ENCODE data around the gene CTSO. TPM values are rescaled to one million over a fixed set of nuclear protein-coding genes. Genes with fewer than 3 reads are reported as not detected.

CTSO gene, protein sequence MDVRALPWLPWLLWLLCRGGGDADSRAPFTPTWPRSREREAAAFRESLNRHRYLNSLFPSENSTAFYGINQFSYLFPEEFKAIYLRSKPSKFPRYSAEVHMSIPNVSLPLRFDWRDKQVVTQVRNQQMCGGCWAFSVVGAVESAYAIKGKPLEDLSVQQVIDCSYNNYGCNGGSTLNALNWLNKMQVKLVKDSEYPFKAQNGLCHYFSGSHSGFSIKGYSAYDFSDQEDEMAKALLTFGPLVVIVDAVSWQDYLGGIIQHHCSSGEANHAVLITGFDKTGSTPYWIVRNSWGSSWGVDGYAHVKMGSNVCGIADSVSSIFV
- 1.9 TPM for polyA plus RNA-seq (2013, experiment 1 of 2)
- polyA plus RNA-seq (2013, experiment 2 of 2), result 2.6 TPM

DNA sequence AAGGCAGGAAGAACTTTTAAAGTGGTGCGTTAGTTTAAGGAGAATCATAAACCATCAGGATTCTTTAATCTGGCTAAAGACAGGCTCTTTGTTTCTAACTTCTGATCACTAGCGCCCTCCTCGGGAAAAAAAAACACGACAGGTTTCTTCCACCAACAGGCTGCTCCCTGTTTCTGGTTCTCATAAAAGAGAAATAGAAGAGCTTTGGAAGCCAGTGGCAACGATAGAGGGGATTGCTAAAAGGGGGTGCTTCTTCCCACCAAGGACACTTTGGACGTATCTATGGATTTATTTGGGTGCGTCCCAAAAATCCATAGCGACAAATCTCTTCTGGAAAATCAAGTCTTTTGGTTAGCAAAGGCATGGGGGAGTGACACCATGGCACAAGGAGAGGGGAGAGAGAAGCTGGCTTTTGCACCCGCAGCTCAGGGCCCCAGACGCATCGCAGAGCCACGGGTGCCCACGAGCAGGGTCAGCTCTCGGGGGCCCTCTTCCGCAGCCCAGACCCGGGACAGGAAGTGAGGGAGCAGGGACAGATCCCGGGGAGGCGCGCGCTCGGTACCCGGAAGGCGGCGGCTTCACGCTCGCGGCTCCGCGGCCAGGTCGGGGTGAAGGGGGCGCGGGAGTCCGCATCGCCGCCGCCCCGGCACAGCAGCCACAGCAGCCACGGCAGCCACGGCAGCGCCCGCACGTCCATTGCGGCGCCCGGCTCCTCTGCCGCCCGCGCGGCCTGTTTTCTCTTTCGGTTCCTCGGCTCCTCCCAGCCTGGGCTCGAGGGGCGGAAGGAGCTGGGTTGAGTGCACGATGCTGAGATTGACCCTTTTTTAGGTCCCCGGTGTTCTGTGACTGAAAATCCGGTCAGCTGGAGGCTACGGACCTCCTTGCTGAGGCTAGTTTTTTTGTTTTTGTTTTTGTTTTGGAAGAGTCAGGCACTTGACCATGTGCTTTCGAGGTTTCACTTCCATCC, at the start of gene CTSO:
CTSO (minus strand) TSS at position 716 of the 967 bp plus-strand sequence; CDS start at position 697, 19 bp downstream.
- H3K36me3 ChIP-seq (ENCODE audit: insufficient read depth, low read length), result no peaks in the 10 kb centered on the region
- 5% methylated on average over 58 of the region's 58 CpGs for WGBS
- peak within 1 kb of the TSS; percentile 72 for H3K4me3 ChIP-seq (ENCODE audit: low read length)

GRCh38 chr4:156000491-156000890, 46.8 kb upstream of the CTSO start:
- no peaks in the 10 kb centered on the region for H3K9me3 ChIP-seq (ENCODE audit: insufficient read depth, low read depth, low read length)
- H3K27me3 ChIP-seq (ENCODE audit: insufficient read depth, low read length), result peaks cover 84% of the 10 kb centered on the region
- no peaks in the 10 kb centered on the region for H3K36me3 ChIP-seq (ENCODE audit: insufficient read depth, low read length)
- no peak overlapping the region for H3K4me3 ChIP-seq (ENCODE audit: low read length)
- no peak overlapping the region for H3K9ac ChIP-seq (ENCODE audit: low read depth, low read length)
- H3K4me1 ChIP-seq (ENCODE audit: insufficient read depth, low read length), result no peaks in the 10 kb centered on the region
- WGBS, result 100% methylated on average over 1 of the region's 3 CpGs
- H3K27ac ChIP-seq (ENCODE audit: low read depth, low read length), result no peak overlapping the region

More for the DNA sequence above, at the start of gene CTSO:
- H3K27ac ChIP-seq (ENCODE audit: low read depth, low read length), result peak within 1 kb of the TSS; percentile 50
- H3K9ac ChIP-seq (ENCODE audit: low read depth, low read length), result peak within 1 kb of the TSS; percentile 88
- no peaks in the 10 kb centered on the region for H3K9me3 ChIP-seq (ENCODE audit: insufficient read depth, low read depth, low read length)
- H3K27me3 ChIP-seq (ENCODE audit: insufficient read depth, low read length), result no peaks in the 10 kb centered on the region
- H3K4me1 ChIP-seq (ENCODE audit: insufficient read depth, low read length), result no peaks in the 10 kb centered on the region

DNA sequence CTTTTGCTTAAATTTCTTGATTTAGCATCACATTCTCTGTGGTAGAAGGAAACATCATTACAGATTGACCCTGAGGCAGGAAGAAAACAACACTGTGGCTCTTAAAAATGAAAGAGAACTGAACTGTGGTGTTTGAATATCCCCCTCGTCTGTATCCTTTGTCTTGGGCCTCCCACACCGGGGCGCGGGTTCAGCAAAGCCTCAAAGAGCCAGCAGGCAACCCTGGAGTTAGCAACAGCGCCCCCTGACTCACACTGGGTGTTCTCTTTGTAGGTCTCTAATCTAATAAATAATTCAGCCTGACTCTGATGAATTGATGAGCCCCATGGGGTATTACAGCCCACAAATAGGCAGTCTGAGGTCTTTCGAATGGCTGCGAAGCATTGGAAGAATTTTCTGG, 46.1 kb upstream of the CTSO start:
- H3K27ac ChIP-seq (ENCODE audit: low read depth, low read length), result no peak overlapping the region
- H3K4me3 ChIP-seq (ENCODE audit: low read length), result no peak overlapping the region
- H3K9me3 ChIP-seq (ENCODE audit: insufficient read depth, low read depth, low read length), result no peaks in the 10 kb centered on the region
- no peaks in the 10 kb centered on the region for H3K36me3 ChIP-seq (ENCODE audit: insufficient read depth, low read length)
- WGBS, result 32% methylated on average over 7 of the region's 7 CpGs
- H3K4me1 ChIP-seq (ENCODE audit: insufficient read depth, low read length), result no peaks in the 10 kb centered on the region
- H3K9ac ChIP-seq (ENCODE audit: low read depth, low read length), result no peak overlapping the region
- H3K27me3 ChIP-seq (ENCODE audit: insufficient read depth, low read length), result peaks cover 92% of the 10 kb centered on the region

GRCh38 chr4:155995069-155995468, 41.4 kb upstream of the CTSO start:
- H3K36me3 ChIP-seq (ENCODE audit: insufficient read depth, low read length), result no peaks in the 10 kb centered on the region
- H3K4me3 ChIP-seq (ENCODE audit: low read length), result no peak overlapping the region
- H3K9ac ChIP-seq (ENCODE audit: low read depth, low read length), result no peak overlapping the region
- H3K27ac ChIP-seq (ENCODE audit: low read depth, low read length), result no peak overlapping the region
- no peaks in the 10 kb centered on the region for H3K4me1 ChIP-seq (ENCODE audit: insufficient read depth, low read length)
- H3K9me3 ChIP-seq (ENCODE audit: insufficient read depth, low read depth, low read length), result no peaks in the 10 kb centered on the region
- H3K27me3 ChIP-seq (ENCODE audit: insufficient read depth, low read length), result peaks cover 61% of the 10 kb centered on the region

DNA sequence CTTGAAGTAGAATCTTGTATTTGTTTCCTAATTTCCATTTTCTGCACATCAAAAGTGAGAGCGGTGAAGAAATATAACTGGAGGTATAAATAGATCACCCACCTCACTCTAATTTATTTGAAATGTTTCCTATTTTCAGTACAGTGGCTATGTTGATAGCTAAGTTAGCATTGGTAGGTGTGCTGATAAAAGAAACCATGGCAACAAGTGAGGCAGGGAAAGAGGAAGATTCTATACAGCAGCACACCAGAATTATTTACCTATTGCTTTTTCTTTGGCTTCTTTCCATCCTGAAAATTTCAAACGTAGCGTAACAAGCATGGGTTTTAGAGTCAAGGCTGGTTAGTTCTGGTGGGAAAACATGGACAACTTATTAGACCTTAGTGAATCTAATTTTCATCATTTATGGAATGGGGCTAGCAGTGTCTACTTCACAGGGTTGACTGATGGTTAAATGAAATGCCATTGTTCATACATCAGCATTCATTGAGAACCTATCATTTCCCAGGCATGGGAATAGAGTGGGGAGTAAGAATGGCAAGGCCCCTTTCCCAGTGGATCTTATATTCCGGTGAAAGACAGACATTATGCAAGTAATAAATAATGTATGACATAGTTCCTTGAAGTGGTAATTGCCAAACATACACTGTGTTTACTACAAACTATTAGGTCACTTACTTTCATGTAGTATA, 30.6 kb upstream of the CTSO start:
- H3K9ac ChIP-seq (ENCODE audit: low read depth, low read length), result no peak overlapping the region
- 92% methylated on average over 2 of the region's 4 CpGs for WGBS
- H3K9me3 ChIP-seq (ENCODE audit: insufficient read depth, low read depth, low read length), result no peaks in the 10 kb centered on the region
- H3K27ac ChIP-seq (ENCODE audit: low read depth, low read length), result no peak overlapping the region
- no peaks in the 10 kb centered on the region for H3K27me3 ChIP-seq (ENCODE audit: insufficient read depth, low read length)
- H3K4me1 ChIP-seq (ENCODE audit: insufficient read depth, low read length), result peaks cover 18% of the 10 kb centered on the region
- no peaks in the 10 kb centered on the region for H3K36me3 ChIP-seq (ENCODE audit: insufficient read depth, low read length)
- H3K4me3 ChIP-seq (ENCODE audit: low read length), result no peak overlapping the region

GRCh38 chr4:155982736-155983385, 29.2 kb upstream of the CTSO start:
- no peak overlapping the region for H3K4me3 ChIP-seq (ENCODE audit: low read length)
- H3K36me3 ChIP-seq (ENCODE audit: insufficient read depth, low read length), result no peaks in the 10 kb centered on the region
- no peak overlapping the region for H3K9ac ChIP-seq (ENCODE audit: low read depth, low read length)
- no peaks in the 10 kb centered on the region for H3K27me3 ChIP-seq (ENCODE audit: insufficient read depth, low read length)
- peaks cover 18% of the 10 kb centered on the region for H3K4me1 ChIP-seq (ENCODE audit: insufficient read depth, low read length)
- H3K27ac ChIP-seq (ENCODE audit: low read depth, low read length), result no peak overlapping the region
- 17% methylated on average over 1 of the region's 2 CpGs for WGBS
- H3K9me3 ChIP-seq (ENCODE audit: insufficient read depth, low read depth, low read length), result peaks cover 7% of the 10 kb centered on the region; the same call in 1 of the 2 replicates

DNA sequence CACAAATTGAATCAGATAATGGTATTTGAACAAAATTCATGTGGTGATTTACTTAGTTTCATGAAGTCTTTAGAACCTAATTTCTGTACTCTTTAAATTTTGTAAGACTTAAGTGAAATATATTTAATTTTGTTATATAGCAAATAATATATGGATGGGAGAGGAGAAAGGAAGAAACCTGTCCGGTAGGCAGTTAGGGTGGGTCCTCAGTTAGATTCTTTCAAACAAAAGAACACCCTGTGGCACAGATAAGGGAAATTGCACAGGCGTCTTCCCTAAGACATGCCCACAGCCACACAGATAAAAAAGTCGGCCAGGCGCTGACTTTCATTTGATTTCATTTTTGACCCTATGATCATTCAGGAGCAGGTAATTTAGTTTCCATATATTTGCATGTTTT, 25.1 kb upstream of the CTSO start:
- WGBS, result 98% methylated on average over 4 of the region's 4 CpGs
- peaks cover 7% of the 10 kb centered on the region; the same call in 1 of the 2 replicates for H3K9me3 ChIP-seq (ENCODE audit: insufficient read depth, low read depth, low read length)
- no peak overlapping the region for H3K4me3 ChIP-seq (ENCODE audit: low read length)

DNA sequence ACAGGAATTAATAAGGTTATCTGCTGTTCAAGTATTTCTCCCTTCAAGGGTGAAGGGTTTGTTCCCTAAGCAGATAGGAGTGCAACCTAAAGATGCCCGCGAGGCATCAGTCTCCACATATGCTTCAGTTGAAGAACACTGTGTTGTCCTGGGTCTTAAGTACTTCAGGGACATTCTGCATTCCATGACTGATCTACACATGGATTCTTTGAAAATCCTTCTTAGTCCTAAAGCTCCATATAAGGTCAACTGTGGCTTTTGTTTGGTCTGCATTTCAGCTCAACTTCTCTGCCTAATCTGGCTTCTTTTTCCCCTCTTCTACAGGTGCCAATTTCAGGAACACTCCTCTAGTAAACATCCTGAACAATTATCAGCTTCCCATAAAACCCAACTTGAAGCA, 21.8 kb upstream of the CTSO start:
- Histone ChIP-seq H3K36me3 (ENCODE audit: insufficient read depth, low read length) (no peaks in the 10 kb centered on the region), H3K27me3 (ENCODE audit: insufficient read depth, low read length) (no peaks in the 10 kb centered on the region), H3K9me3 (ENCODE audit: insufficient read depth, low read depth, low read length) (peaks cover 7% of the 10 kb centered on the region; the same call in 1 of the 2 replicates), H3K9ac (ENCODE audit: low read depth, low read length) (no peak overlapping the region), H3K4me3 (ENCODE audit: low read length) (no peak overlapping the region), H3K4me1 (ENCODE audit: insufficient read depth, low read length) (peaks cover 17% of the 10 kb centered on the region), H3K27ac (ENCODE audit: low read depth, low read length) (no peak overlapping the region)
- WGBS, result 98% methylated on average over 2 of the region's 2 CpGs

More for the DNA sequence above, 25.1 kb upstream of the CTSO start:
- H3K36me3 ChIP-seq (ENCODE audit: insufficient read depth, low read length), result no peaks in the 10 kb centered on the region
- no peak overlapping the region for H3K9ac ChIP-seq (ENCODE audit: low read depth, low read length)
- H3K4me1 ChIP-seq (ENCODE audit: insufficient read depth, low read length), result peaks cover 28% of the 10 kb centered on the region
- H3K27me3 ChIP-seq (ENCODE audit: insufficient read depth, low read length), result no peaks in the 10 kb centered on the region
- no peak overlapping the region for H3K27ac ChIP-seq (ENCODE audit: low read depth, low read length)

GRCh38 chr4:155974996-155975395, 21.3 kb upstream of the CTSO start:
- H3K4me1 ChIP-seq (ENCODE audit: insufficient read depth, low read length), result peaks cover 17% of the 10 kb centered on the region
- no peaks in the 10 kb centered on the region for H3K27me3 ChIP-seq (ENCODE audit: insufficient read depth, low read length)
- WGBS, result 81% methylated on average over 3 of the region's 3 CpGs
- no peaks in the 10 kb centered on the region for H3K36me3 ChIP-seq (ENCODE audit: insufficient read depth, low read length)
- H3K4me3 ChIP-seq (ENCODE audit: low read length), result no peak overlapping the region
- no peak overlapping the region for H3K27ac ChIP-seq (ENCODE audit: low read depth, low read length)
- no peak overlapping the region for H3K9ac ChIP-seq (ENCODE audit: low read depth, low read length)
- peaks cover 7% of the 10 kb centered on the region; the same call in 1 of the 2 replicates for H3K9me3 ChIP-seq (ENCODE audit: insufficient read depth, low read depth, low read length)

DNA sequence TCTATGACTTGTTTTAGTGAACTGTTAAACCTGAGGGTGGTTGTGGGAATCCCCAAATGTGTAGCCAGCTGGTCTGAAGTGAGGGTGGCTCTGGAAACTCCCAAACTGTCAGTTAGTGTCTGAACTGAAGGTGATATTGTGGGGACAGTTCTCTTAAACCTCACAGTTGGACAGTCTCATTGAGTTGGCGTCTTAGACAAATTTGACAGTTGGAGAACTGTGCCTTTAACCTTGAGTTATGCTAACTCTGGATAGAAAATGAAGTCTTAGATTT, 20.7 kb upstream of the CTSO start:
- no peak overlapping the region for H3K4me3 ChIP-seq (ENCODE audit: low read length)
- no peak overlapping the region for H3K9ac ChIP-seq (ENCODE audit: low read depth, low read length)
- H3K27ac ChIP-seq (ENCODE audit: low read depth, low read length), result peak overlapping the region; percentile 23; the same call in 1 of the 2 replicates
- H3K36me3 ChIP-seq (ENCODE audit: insufficient read depth, low read length), result no peaks in the 10 kb centered on the region
- WGBS, result 95% methylated on average over 1 of the region's 1 CpG
- H3K9me3 ChIP-seq (ENCODE audit: insufficient read depth, low read depth, low read length), result peaks cover 7% of the 10 kb centered on the region; the same call in 1 of the 2 replicates
- peaks cover 17% of the 10 kb centered on the region for H3K4me1 ChIP-seq (ENCODE audit: insufficient read depth, low read length)
- no peaks in the 10 kb centered on the region for H3K27me3 ChIP-seq (ENCODE audit: insufficient read depth, low read length)
